IPS-18a (cell line): ENCODE measurements around the gene IRS2.

Source experiments
- H3K27ac ChIP-seq: one replicate; pipeline ENCODE4 v1.5.1; 2013; ENCODE audit warnings: low read length
- H3K27me3 ChIP-seq: one replicate; pipeline ENCODE4 v1.6.1; 2013; ENCODE audit warnings: mild to moderate bottlenecking, low read length; ENCODE audit not compliant: control insufficient read depth, insufficient read depth
- H3K36me3 ChIP-seq: one replicate; pipeline ENCODE4 v1.6.1; 2013; ENCODE audit warnings: low read depth, low read length; ENCODE audit not compliant: control insufficient read depth
- H3K4me1 ChIP-seq: one replicate; pipeline ENCODE4 v1.6.1; 2013; ENCODE audit warnings: low read depth, low read length; ENCODE audit not compliant: control insufficient read depth
- H3K4me3 ChIP-seq: one replicate; pipeline ENCODE4 v1.5.1; 2013; ENCODE audit warnings: low read length
- H3K9ac ChIP-seq: one replicate; pipeline ENCODE4 v1.6.1; 2013; ENCODE audit warnings: mild to moderate bottlenecking, low read length, moderate library complexity
- H3K9me3 ChIP-seq: one replicate; pipeline ENCODE4 v1.6.1; 2013; ENCODE audit warnings: low read depth, low read length; ENCODE audit not compliant: control insufficient read depth

Gene IRS2

DNA sequence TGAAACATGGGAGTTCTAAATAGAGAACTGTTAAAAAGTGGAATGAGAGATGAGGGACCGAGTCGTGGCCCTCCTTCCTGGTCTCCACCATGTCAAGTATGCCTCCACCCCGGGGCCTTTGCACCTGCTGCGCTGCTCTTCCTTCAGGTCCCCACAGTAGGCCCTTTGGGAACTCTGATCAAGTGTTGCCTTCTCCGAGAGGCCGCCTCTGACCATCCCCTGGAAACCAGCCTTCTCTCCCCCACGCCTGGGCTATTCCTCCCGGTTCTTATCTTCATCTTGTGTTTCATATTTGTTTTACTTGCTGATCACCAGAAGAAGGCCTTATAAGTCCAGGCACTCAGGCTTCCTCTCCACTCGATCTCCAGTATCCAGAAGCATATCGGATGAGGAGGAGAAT lies 40.0 kb downstream of the IRS2 start:
- Histone ChIP-seq H3K9me3 (no peaks in the 10 kb centered on the region), H3K27me3 (no peaks in the 10 kb centered on the region), H3K27ac (no peak overlapping the region), H3K9ac (no peak overlapping the region), H3K4me3 (no peak overlapping the region), H3K4me1 (no peaks in the 10 kb centered on the region), H3K36me3 (no peaks in the 10 kb centered on the region)

DNA sequence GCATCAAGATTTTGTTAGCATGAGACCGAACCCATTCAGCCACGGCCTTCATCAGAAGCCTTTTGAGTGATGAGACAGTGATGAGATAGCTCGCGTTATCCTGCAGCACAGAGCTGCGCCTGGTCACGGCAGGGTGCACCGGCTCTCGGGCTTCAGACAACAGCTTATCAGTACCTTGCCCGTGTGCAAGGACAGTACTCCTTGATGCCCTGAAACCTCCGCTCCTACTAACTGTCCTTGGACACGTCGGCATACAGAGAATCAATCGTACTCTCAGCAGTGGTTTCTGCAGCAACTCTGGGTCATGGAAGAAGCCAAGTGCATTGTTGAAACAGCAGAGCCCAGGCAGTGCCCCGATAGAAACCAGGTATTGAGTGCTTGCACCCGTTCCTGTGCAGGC lies 40.7 kb downstream of the IRS2 start:
- no peaks in the 10 kb centered on the region for H3K27me3 ChIP-seq
- H3K4me3 ChIP-seq = no peak overlapping the region
- H3K27ac ChIP-seq = no peak overlapping the region
- no peaks in the 10 kb centered on the region for H3K9me3 ChIP-seq
- H3K4me1 ChIP-seq = no peaks in the 10 kb centered on the region
- H3K36me3 ChIP-seq = no peaks in the 10 kb centered on the region
- no peak overlapping the region for H3K9ac ChIP-seq

DNA sequence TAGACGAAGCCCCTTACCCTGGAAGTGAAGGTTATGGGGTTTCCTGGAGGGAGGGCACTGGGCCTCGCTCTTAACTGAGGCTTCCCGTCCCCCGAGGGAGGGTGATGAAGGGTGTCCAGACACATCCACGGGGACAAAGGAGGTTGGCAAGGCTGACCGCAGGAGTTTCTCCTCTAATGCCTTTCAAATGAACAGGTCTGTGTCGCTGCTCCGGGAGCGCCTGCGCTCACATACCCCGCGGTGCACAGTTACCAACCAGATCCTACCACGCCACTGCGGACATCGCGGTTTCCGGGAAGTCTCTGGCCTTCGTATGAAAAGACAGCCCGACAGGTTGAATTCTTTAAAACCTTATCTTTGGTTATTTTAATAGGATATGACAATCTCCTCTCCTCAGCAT lies 41.3 kb downstream of the IRS2 start:
- H3K9ac ChIP-seq = no peak overlapping the region
- H3K9me3 ChIP-seq = no peaks in the 10 kb centered on the region
- H3K27me3 ChIP-seq = no peaks in the 10 kb centered on the region
- H3K4me1 ChIP-seq = no peaks in the 10 kb centered on the region
- no peaks in the 10 kb centered on the region for H3K36me3 ChIP-seq
- H3K27ac ChIP-seq = no peak overlapping the region
- H3K4me3 ChIP-seq = no peak overlapping the region

DNA sequence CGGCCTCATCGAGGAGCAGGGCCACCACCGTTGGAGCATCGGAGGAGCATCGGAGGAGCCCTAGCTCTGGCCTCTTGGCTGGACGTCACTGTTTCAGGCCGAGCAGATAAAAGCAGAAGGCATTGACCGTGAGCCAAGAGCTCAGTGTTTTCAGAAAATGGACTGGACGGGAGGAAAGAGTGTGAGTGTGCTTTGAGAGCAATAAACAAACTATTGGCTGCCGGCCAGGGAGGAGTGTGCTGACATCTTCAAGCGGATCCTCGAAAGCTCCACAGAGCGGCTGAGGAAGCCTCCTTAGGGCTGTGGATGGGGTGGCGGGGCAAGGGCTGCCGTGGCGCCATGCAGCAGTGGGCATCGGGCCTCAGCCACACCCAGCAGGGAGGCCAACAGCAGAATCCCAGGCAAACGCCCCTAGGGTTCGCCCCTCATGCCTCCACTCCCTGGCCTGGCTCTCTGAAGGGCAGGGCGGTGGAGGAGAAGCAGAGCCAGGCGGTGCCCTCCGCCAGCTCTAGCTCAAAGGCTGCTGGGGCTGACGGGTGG lies 41.8 kb downstream of the IRS2 start:
- Histone ChIP-seq H3K4me1 (no peaks in the 10 kb centered on the region), H3K27ac (no peak overlapping the region), H3K9ac (no peak overlapping the region), H3K4me3 (no peak overlapping the region), H3K36me3 (no peaks in the 10 kb centered on the region), H3K27me3 (no peaks in the 10 kb centered on the region), H3K9me3 (no peaks in the 10 kb centered on the region)

DNA sequence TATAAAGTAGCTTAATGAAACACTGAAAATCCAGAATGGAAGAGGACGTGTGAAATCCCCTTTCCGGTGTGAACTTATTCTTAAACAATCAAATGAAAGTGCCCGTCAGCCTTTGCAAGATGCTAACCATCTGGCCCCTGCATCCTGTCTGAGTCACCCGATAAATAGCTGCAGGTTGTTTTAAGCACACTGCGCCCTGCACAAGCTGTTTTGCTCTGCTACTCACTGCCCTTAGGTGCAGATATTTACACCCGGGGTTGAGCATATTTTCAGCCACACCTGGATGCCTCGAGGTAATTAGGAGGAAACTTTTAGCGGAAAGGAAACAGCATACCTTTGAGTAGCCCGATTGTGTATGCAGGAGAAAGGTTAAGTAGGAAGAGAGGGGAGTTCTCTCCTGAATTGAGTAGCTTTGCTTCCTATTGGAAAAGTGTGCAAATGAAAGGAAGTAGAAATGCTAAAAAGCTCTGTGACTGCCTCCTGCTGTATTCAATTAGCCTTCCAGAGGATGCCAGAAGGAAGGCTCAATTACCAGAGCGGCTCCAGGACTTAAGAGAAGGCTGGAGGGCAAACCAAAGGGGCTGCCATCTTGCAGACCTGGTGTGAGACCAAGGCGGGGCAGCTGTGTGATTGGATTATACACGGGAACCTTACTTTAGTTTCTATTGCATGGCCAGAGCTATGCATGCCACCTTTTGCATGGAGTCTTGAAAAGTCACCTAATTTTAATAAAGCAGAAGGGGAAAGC lies 42.5 kb downstream of the IRS2 start:
- Histone ChIP-seq H3K9ac (no peak overlapping the region), H3K9me3 (no peaks in the 10 kb centered on the region), H3K36me3 (no peaks in the 10 kb centered on the region), H3K4me1 (no peaks in the 10 kb centered on the region), H3K27me3 (no peaks in the 10 kb centered on the region), H3K4me3 (no peak overlapping the region), H3K27ac (no peak overlapping the region)

DNA sequence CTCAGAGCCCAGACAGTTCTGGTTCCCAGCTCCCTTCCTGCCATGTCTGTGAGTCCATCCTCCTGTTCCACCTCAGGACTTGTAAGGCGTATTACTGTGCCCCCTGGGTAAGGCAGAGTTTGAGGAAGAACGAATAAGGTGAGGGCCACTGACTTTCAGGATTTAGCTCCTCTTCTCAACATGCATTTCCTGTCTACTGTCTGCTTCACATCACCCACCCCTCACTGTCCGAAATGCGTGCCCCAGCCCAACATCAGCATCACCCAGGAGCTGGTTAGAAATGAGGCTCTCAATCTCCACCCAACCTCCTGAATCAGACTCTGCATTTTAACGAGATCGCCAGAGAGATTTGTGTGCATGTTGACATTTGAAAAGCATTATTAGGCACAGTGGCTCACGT lies 44.4 kb downstream of the IRS2 start:
- Histone ChIP-seq H3K9me3 (no peaks in the 10 kb centered on the region), H3K36me3 (no peaks in the 10 kb centered on the region), H3K27me3 (no peaks in the 10 kb centered on the region), H3K9ac (no peak overlapping the region), H3K4me3 (no peak overlapping the region), H3K27ac (no peak overlapping the region), H3K4me1 (no peaks in the 10 kb centered on the region)

DNA sequence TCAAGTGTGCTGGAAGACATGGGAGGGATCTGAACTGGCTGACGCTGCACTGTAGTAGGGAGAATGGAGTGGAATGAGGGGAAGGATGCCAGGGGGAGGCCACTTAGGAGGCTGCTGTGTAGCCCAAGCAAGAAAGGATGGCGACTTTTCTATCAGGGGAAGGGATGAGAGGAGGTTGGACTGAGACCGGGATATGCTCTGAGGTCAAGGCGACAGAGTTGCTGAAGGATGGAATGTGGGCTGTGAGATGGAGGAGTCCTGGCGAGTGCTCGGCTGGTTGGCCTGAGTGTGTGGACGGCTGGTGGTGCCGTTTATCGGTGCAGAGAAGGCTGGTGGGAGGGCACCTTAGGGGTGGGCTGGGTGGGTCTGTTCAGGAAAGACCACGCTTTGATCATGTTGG lies 45.7 kb downstream of the IRS2 start:
- Histone ChIP-seq H3K36me3 (no peaks in the 10 kb centered on the region), H3K9ac (no peak overlapping the region), H3K27me3 (no peaks in the 10 kb centered on the region), H3K4me1 (no peaks in the 10 kb centered on the region), H3K4me3 (no peak overlapping the region), H3K27ac (no peak overlapping the region), H3K9me3 (no peaks in the 10 kb centered on the region)

DNA sequence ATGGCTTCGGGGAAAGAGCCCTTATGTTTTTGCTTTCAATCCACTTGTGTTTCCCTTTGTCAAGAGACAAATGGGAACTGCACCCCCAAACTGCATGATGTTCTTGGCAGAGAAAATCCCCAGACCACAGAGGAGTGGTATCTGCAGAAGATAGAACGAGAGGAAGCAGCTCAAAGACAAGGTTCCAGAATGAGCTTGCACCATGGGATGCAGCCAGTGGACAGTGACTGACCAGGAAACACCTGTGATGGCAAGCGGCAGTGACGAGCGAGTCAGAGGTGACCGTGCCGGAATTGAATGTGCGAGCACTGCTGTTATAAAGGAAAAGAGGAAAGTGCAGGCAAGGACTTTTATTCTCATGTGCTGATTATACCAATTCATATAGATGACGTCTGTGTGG lies 46.3 kb downstream of the IRS2 start:
- Histone ChIP-seq H3K27ac (no peak overlapping the region), H3K9ac (no peak overlapping the region), H3K27me3 (no peaks in the 10 kb centered on the region), H3K4me1 (no peaks in the 10 kb centered on the region), H3K36me3 (no peaks in the 10 kb centered on the region), H3K9me3 (no peaks in the 10 kb centered on the region), H3K4me3 (no peak overlapping the region)

DNA sequence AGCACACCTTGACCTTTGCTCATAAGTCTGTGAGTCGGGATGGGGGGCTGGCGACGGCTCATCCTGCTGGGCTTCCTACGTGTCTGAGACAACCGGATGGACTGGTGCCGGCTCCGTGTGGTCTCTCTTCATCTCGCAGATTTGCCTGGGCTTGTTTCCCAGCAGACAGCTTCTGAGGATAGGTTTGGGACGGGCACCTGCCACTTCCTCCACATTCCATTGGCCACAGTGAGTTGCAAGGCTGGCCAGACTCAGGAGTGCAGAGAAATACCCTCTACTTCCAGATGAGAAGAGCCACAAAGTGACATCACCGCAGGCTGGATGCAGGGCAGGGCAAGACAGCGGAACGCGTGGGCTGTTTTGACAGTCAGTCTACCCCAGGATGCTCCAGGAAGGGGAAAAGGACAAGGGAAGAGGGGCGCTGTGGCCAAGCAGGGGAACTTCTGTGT lies 48.1 kb downstream of the IRS2 start:
- Histone ChIP-seq H3K36me3 (no peaks in the 10 kb centered on the region), H3K4me1 (no peaks in the 10 kb centered on the region), H3K9me3 (no peaks in the 10 kb centered on the region), H3K4me3 (no peak overlapping the region), H3K27ac (no peak overlapping the region), H3K9ac (no peak overlapping the region), H3K27me3 (no peaks in the 10 kb centered on the region)

DNA sequence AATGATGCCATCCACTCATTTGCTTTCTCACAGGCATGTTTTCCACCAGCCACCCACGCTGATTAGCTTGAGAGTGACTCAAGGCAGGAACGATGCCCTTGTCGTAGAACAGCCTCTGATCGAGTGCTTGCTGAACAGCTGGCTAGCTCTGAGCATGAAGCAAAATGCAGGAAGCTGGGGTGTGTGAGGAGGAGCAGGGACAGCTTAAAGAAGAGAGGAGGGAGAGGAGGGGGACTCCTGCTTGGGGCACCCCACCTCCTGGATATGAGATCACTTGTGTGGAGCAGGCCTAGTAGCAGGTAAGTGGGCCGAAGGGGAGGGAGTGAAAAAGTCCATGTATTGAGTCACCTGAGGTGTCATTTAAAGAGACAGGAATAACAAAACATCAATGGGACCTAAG lies 48.8 kb downstream of the IRS2 start:
- H3K36me3 ChIP-seq = no peaks in the 10 kb centered on the region
- H3K27ac ChIP-seq = no peak overlapping the region
- H3K4me1 ChIP-seq = no peaks in the 10 kb centered on the region

DNA sequence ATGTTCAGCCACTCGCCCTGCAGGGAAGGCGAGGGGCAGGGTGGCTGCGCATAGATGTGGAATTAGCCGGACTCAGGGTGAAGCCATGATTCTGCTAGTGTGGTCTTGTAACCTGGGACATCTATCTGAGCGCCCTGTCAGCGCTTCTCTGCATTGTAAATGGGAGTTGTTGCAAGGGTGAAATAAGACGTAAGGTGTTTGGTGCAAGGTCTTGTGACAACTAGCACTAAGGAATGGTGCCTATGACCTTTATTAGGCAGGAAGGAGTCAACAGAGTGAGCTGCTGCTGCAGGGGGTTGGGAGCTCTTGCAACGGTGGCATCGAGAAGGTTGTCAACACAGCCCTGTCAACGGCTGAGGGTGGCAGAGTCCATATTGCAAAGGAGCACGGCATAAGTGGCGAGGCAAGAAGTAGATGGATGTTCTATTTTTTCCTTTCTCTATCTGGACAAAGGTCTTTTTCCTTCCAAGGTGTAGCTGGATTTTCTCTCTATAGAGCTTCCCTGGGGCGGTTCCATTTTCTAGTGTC lies 49.3 kb downstream of the IRS2 start:
- no peak overlapping the region for H3K9ac ChIP-seq
- H3K4me1 ChIP-seq = no peaks in the 10 kb centered on the region
- H3K27ac ChIP-seq = no peak overlapping the region
- H3K4me3 ChIP-seq = no peak overlapping the region
- no peaks in the 10 kb centered on the region for H3K9me3 ChIP-seq
- H3K36me3 ChIP-seq = no peaks in the 10 kb centered on the region
- no peaks in the 10 kb centered on the region for H3K27me3 ChIP-seq

More for the DNA sequence above, 48.8 kb downstream of the IRS2 start:
- Histone ChIP-seq H3K9ac (no peak overlapping the region), H3K27me3 (no peaks in the 10 kb centered on the region), H3K4me3 (no peak overlapping the region), H3K9me3 (no peaks in the 10 kb centered on the region)

DNA sequence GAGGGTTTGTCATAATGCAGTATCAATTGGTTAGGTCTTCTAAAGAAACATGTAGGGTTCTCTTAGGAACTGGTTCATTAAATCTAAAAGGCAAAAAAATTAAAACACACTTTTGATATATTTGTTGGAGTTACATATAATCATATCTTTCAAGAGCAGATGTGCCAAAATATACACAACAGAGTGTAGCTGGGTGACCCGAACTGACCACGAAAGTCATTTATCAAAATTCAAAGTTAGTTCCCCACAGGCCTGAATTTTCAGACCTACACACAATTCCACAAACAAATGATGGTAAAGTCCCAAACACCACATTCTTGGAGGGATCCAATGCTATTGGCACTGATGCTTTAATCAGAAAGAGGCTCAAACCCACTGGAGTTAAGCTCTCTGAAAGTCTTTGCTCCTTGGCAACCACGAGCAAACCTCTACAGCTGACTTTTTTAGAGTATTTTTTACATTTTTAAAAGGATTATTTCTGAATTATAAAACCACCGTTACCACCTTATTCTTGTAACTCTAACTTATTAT lies 50.9 kb downstream of the IRS2 start:
- H3K4me1 ChIP-seq = no peaks in the 10 kb centered on the region
- H3K4me3 ChIP-seq = no peak overlapping the region
- no peaks in the 10 kb centered on the region for H3K27me3 ChIP-seq
- no peaks in the 10 kb centered on the region for H3K36me3 ChIP-seq
- H3K9me3 ChIP-seq = no peaks in the 10 kb centered on the region
- no peak overlapping the region for H3K27ac ChIP-seq
- no peak overlapping the region for H3K9ac ChIP-seq
